ENCODE results near the gene NR2F1-AS1. TPM values are rescaled to one million over a fixed set of nuclear protein-coding genes. Genes with fewer than 3 reads are reported as not detected.

NR2F1-AS1 gene
- polyA plus RNA-seq, 1 donor (not counting 4 experiments of a cell fraction or from before 2014, with no cell fraction given) = 0.25 TPM

DNA sequence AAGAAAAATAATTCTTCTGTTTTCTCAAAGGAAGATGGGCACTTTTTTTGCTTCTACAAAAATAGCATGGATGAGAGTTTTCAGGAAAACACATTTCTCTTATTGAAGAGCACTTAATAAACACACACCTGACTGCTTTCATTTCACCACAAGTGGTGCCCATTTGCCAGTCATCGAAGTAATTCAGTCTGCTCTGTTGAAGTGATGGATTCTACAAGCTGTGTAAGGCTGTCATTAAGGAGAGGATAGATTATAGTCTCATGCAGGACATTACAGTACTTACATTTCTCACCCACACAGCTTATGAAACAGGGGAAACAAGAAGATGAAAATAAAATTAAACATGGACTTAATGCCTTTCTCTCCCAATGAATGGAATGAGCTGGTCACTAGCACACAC, 165.2 kb downstream of the NR2F1-AS1 start:
- no peak overlapping the region for H3K4me3 ChIP-seq (ENCODE audit: control insufficient read depth in 2 of 3, extremely low read depth in 1 of 3, insufficient read depth in 2 of 3, low read depth in 1 of 3, low read length in 3 of 3)
- FAIRE-seq (no peak), DNase-seq (ENCODE audit: low read depth, low spot score) (no peak)
- no peaks in the 10 kb centered on the region for H3K36me3 ChIP-seq (ENCODE audit: control insufficient read depth in 2 of 2, extremely low read depth in 1 of 2, insufficient read depth in 2 of 2, low read length in 2 of 2)
- H3K79me2 ChIP-seq (ENCODE audit: control insufficient read depth, insufficient read depth, low read length) = no peaks in the 10 kb centered on the region
- no peak overlapping the region for H3K4me2 ChIP-seq (ENCODE audit: control insufficient read depth, extremely low read depth, insufficient read depth, low read depth, low read length)
- H4K20me1 ChIP-seq (ENCODE audit: control insufficient read depth, extremely low read depth, insufficient read depth, low read length) = no peaks in the 10 kb centered on the region
- H3K9ac ChIP-seq (ENCODE audit: control insufficient read depth, extremely low read depth, insufficient read depth, low read length) = no peak overlapping the region
- H3K4me1 ChIP-seq (ENCODE audit: control insufficient read depth, extremely low read depth, insufficient read depth, low read length) = no peaks in the 10 kb centered on the region
- H2AFZ ChIP-seq (ENCODE audit: control insufficient read depth, low read length) = no peak overlapping the region
- no peaks in the 10 kb centered on the region for H3K27me3 ChIP-seq (ENCODE audit: control insufficient read depth, extremely low read depth, insufficient read depth, low read length)
- dilution Hi-C loops (cut with MboI; ENCODE audit: extremely low pct_ligation_motif_present, low sequenced_read_pairs) = no loop called here
- TF ChIP-seq EZH2 (IDR thresholded peaks at IDR 0.05; ENCODE audit: low read length) = no peak
- TF ChIP-seq, protein P1, sequence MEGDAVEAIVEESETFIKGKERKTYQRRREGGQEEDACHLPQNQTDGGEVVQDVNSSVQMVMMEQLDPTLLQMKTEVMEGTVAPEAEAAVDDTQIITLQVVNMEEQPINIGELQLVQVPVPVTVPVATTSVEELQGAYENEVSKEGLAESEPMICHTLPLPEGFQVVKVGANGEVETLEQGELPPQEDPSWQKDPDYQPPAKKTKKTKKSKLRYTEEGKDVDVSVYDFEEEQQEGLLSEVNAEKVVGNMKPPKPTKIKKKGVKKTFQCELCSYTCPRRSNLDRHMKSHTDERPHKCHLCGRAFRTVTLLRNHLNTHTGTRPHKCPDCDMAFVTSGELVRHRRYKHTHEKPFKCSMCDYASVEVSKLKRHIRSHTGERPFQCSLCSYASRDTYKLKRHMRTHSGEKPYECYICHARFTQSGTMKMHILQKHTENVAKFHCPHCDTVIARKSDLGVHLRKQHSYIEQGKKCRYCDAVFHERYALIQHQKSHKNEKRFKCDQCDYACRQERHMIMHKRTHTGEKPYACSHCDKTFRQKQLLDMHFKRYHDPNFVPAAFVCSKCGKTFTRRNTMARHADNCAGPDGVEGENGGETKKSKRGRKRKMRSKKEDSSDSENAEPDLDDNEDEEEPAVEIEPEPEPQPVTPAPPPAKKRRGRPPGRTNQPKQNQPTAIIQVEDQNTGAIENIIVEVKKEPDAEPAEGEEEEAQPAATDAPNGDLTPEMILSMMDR (optimal IDR thresholded peaks at IDR 0.05 in 1 of 3, IDR thresholded peaks at IDR 0.05 in 1 of 3, conservative IDR thresholded peaks at IDR 0.05 in 1 of 3; ENCODE audit: extremely low read depth in 1 of 3, insufficient read depth in 2 of 3, low read length in 3 of 3) = no peak
- H3K9me1 ChIP-seq (ENCODE audit: control insufficient read depth, extremely low read depth, insufficient read depth, low read length) = no peaks in the 10 kb centered on the region
- H3K9me3 ChIP-seq (ENCODE audit: control insufficient read depth, low read depth, low read length) = no peaks in the 10 kb centered on the region
- no peak overlapping the region for H3K27ac ChIP-seq (ENCODE audit: control insufficient read depth, insufficient read depth, low read length)

DNA sequence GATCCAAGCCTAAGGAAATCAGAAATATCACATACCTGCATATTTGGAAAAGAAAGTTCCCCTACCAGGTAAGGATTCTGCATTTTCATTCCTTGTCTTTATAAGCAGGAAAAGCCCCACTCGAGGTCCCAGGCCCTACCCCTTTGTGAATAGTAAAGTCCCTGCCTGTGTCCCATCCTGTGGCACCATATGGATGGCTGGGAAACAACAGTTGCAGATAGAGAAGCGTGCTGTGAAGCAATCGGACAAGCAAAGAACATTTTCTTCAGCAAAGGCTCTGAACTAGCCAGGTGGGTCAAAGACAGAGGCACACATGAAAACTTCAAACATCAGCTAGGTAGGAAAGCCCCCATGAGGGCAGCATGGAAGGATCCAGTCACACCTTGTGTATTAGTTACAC, 169.3 kb downstream of the NR2F1-AS1 start:
- FAIRE-seq (no peak), DNase-seq (ENCODE audit: low read depth, low spot score) (no peak)
- no peaks in the 10 kb centered on the region for H3K9me3 ChIP-seq (ENCODE audit: control insufficient read depth, low read depth, low read length)
- H3K27me3 ChIP-seq (ENCODE audit: control insufficient read depth, extremely low read depth, insufficient read depth, low read length) = no peaks in the 10 kb centered on the region
- H3K9me1 ChIP-seq (ENCODE audit: control insufficient read depth, extremely low read depth, insufficient read depth, low read length) = no peaks in the 10 kb centered on the region
- H3K4me1 ChIP-seq (ENCODE audit: control insufficient read depth, extremely low read depth, insufficient read depth, low read length) = no peaks in the 10 kb centered on the region
- H3K4me2 ChIP-seq (ENCODE audit: control insufficient read depth, extremely low read depth, insufficient read depth, low read depth, low read length) = no peak overlapping the region
- dilution Hi-C loops (cut with MboI; ENCODE audit: extremely low pct_ligation_motif_present, low sequenced_read_pairs) = no loop called here
- H4K20me1 ChIP-seq (ENCODE audit: control insufficient read depth, extremely low read depth, insufficient read depth, low read length) = no peaks in the 10 kb centered on the region
- no peak overlapping the region for H2AFZ ChIP-seq (ENCODE audit: control insufficient read depth, low read length)
- H3K4me3 ChIP-seq (ENCODE audit: control insufficient read depth in 2 of 3, extremely low read depth in 1 of 3, insufficient read depth in 2 of 3, low read depth in 1 of 3, low read length in 3 of 3) = no peak overlapping the region
- no peak overlapping the region for H3K9ac ChIP-seq (ENCODE audit: control insufficient read depth, extremely low read depth, insufficient read depth, low read length)
- TF ChIP-seq, protein P1 (optimal IDR thresholded peaks at IDR 0.05 in 1 of 3, IDR thresholded peaks at IDR 0.05 in 1 of 3, conservative IDR thresholded peaks at IDR 0.05 in 1 of 3; ENCODE audit: extremely low read depth in 1 of 3, insufficient read depth in 2 of 3, low read length in 3 of 3) = no peak
- TF ChIP-seq EZH2 (IDR thresholded peaks at IDR 0.05; ENCODE audit: low read length) = no peak
- no peak overlapping the region for H3K27ac ChIP-seq (ENCODE audit: control insufficient read depth, insufficient read depth, low read length)
- H3K79me2 ChIP-seq (ENCODE audit: control insufficient read depth, insufficient read depth, low read length) = no peaks in the 10 kb centered on the region
- no peaks in the 10 kb centered on the region for H3K36me3 ChIP-seq (ENCODE audit: control insufficient read depth in 2 of 2, extremely low read depth in 1 of 2, insufficient read depth in 2 of 2, low read length in 2 of 2)

Measured in keratinocyte (primary cell).